Thyroid gland (tissue), 4 donors: ENCODE data around the gene TSFM. TPM values are rescaled to one million over a fixed set of nuclear protein-coding genes. Genes with fewer than 3 reads are reported as not detected.

Experiments used
- DNase-seq, 2 donors: peaks; one replicate each; pipeline ENCODE4 v3.0.0-alpha.2; 2019
- H3K27ac ChIP-seq, 3 donors: fragments of 200-600 bp; sonication (generic); 1 replicate in 2 of 3; 2 replicates in 1 of 3; pipeline ENCODE4 v1.5.1; 2016 to 2019; ENCODE audit warnings: mild to moderate bottlenecking in 1 of 3, moderate library complexity in 1 of 3
- H3K27me3 ChIP-seq: fragments of 200-600 bp; sonication (generic); one replicate; pipeline ENCODE4 v1.5.1; 2019
- H3K36me3 ChIP-seq, 2 donors: fragments of 200-600 bp; sonication (generic); one replicate each; pipeline ENCODE4 v1.5.1; 2016 to 2019
- H3K4me1 ChIP-seq, 2 donors: fragments of 200-600 bp; sonication (generic); one replicate each; pipeline ENCODE4 v1.5.1; 2017 to 2019
- H3K4me3 ChIP-seq, 3 donors: fragments of 200-600 bp; sonication (generic); replicated peaks in 1 of 3; 1 replicate in 2 of 3; 2 replicates in 1 of 3; pipeline ENCODE4 v1.5.1; 2016; ENCODE audit warnings: mild to moderate bottlenecking in 1 of 3
- H3K9me3 ChIP-seq: fragments of 200-600 bp; sonication (generic); one replicate; pipeline ENCODE4 v1.5.1; 2017
- CTCF ChIP-seq, 6 experiments: fragments of 200-600 bp in 3 of 6; fragments of 450-650 bp in 3 of 6; sonication (generic) in 3 of 6; IDR thresholded peaks; one replicate each; pipeline ENCODE4 v1.5.1; 2016 to 2019; ENCODE audit warnings: antibody characterized with exemption in 6 of 6, mild to moderate bottlenecking in 2 of 6, inconsistent platforms in 1 of 6, moderate library complexity in 1 of 6
- POLR2A ChIP-seq, 2 donors: fragments of 450-650 bp; IDR thresholded peaks; one replicate each; pipeline ENCODE4 v1.6.1; 2017; ENCODE audit warnings: antibody characterized with exemption in 2 of 2, mild to moderate bottlenecking in 2 of 2, moderate library complexity in 1 of 2
- WGBS, 2 donors: methylation state at CpG; one replicate each; pipeline ENCODE4 v1.1.5; 2017; 5-methylcytosine and 5-hydroxymethylcytosine counted together
- intact Hi-C: fragments of 100-400 bp; cut with DNase I; formaldehyde crosslinking; loops from one replicate; pipeline ENCODE4 v1.15.1; 2023
- total RNA-seq, 4 donors: library from RNA; depleted of rRNA; stranded (reverse); fragments of >200 nt; gene quantifications; one replicate each; pipeline ENCODE4 v1.2.3, GENCODE V29; 2016

Gene TSFM
- total RNA-seq, 4 donors from 2014 or later: 19.4 to 32.0 (median 25.5) TPM

GRCh38 chr12:57769594-57769993 lies 13.0 kb upstream of the TSFM start:
- Histone ChIP-seq H3K27me3 (no peaks in the 10 kb centered on the region), H3K36me3 (no peaks in the 10 kb centered on the region), H3K9me3 (no peaks in the 10 kb centered on the region), H3K4me1 (peaks cover 40 to 58% of the 10 kb centered on the region in 2 donors), H3K27ac (no peak overlapping the region), H3K4me3 (no peak overlapping the region)
- no peak for TF ChIP-seq POLR2A (IDR thresholded peaks at IDR 0.05)
- TF ChIP-seq CTCF (IDR thresholded peaks at IDR 0.05): no peak
- intact Hi-C loops: no loop called here
- no peak for DNase-seq
- 94% methylated on average over 11 of the region's 11 CpGs for WGBS, 2 donors

DNA sequence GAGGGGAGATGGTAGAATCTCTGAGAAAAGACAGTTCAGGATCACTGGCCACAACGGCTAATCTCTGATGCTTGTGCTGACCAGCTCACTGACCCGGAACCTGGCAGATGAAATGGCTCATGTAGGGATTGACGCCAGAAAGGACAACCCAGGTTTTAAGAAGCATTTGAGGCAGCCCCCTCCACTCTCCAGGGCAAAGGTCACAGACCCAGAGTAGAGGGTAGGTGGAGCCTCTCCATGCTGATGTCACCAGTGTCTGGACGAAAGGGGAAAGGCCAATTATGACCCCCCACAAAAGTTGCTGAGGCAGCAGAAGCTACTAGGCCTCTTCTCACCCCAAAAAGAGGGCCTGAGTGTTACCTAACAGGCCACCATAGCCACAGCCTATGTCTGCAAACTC lies 11.9 kb upstream of the TSFM start:
- H3K4me3 ChIP-seq: no peak overlapping the region
- intact Hi-C loops: no loop called here
- H3K9me3 ChIP-seq: no peaks in the 10 kb centered on the region
- no peak overlapping the region for H3K27ac ChIP-seq
- WGBS, 2 donors: 66 to 69% methylated on average over 4 of the region's 4 CpGs
- no peak for DNase-seq
- H3K27me3 ChIP-seq: no peaks in the 10 kb centered on the region
- no peaks in the 10 kb centered on the region for H3K36me3 ChIP-seq
- peaks cover 30 to 47% of the 10 kb centered on the region in 2 donors for H3K4me1 ChIP-seq
- TF ChIP-seq CTCF (IDR thresholded peaks at IDR 0.05) (no peak), POLR2A (IDR thresholded peaks at IDR 0.05) (no peak)

DNA sequence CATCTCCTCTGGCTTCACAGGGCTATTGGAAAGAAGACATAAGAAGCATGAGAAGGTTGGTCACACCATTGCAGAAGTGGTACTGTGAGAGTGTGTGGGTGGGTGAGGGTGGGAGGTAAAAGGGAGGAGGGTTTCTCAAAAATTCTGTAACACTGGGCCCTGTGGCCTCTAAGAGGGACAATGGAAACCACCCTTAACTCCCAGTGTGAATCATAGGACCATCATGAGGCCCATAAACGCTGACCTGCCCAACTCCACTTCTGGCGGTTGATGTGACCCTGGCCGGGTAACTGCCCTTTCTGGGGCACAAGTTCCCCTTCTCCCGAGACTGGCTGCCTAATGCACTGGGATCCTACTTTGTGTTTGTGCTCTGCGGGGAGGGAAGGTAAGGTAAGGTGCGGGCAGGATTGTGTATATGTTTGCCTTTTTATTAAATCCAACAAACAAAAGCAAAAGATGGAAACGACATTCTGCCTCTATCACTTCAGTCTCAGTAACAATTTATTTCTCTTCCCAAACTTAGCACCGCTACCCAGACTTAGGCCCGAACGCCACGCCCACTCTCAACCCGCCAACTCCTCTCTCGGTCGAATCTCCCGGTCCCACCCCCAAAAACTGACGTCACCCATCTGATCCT lies 11.2 kb upstream of the TSFM start:
- Histone ChIP-seq H3K27me3 (no peaks in the 10 kb centered on the region), H3K9me3 (no peaks in the 10 kb centered on the region), H3K4me3 (peak overlapping the region; percentile 29 to 52 (median 51)), H3K4me1 (peaks cover 24 to 42% of the 10 kb centered on the region in 2 donors), H3K27ac (peak overlapping the region; percentile 19 to 85 (median 82)), H3K36me3 (no peaks in the 10 kb centered on the region)
- intact Hi-C loops: no loop called here
- TF ChIP-seq CTCF (IDR thresholded peaks at IDR 0.05) (no peak), POLR2A (IDR thresholded peaks at IDR 0.05) (no peak)
- DNase-seq: peak; percentile 89 to 93
- WGBS, 2 donors: 3 to 7% methylated on average over 16 of the region's 16 CpGs

DNA sequence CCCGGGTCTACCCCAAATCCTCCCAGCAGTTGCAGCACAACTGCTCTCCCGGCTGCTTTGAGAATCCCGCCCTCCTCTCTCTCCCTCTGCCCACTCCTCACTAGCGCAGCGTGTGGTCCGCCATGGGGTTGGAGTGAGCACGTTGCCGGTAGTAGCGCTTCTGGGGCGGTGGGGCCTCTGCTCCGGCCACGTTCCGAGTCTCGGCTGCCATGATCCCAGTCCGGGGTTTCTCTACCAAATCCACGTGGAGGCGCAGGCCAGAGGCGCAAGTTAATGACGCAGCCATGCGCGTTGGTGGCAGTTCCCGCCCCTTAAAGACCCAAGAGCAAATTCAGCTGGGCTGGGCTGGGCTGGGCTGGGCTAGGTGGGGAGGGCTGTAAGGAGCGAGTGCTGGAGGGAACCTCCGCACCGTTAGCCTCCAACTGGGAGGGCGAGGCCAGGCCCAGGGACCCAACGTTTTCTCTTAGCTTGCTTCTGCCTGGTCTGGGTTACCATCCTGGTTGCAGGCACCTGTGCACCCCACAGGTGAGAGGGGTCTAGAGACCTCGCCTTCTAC lies 10.6 kb upstream of the TSFM start, which contains the start of gene METTL1:
Gene METTL1, minus strand, starts transcription at position 233 of the 556 bp plus-strand sequence. Its CDS starts 22 bp downstream, at position 211.
- peak within 1 kb of the TSS; percentile 82 to 95 (median 85) for H3K27ac ChIP-seq
- peak in 1 of 6 experiments; percentile 31 for TF ChIP-seq CTCF (IDR thresholded peaks at IDR 0.05)
- TF ChIP-seq POLR2A (IDR thresholded peaks at IDR 0.05): peak in 1 of 2 donors; percentile 55
- no peaks in the 10 kb centered on the region for H3K36me3 ChIP-seq
- peaks cover 18 to 37% of the 10 kb centered on the region in 2 donors for H3K4me1 ChIP-seq
- no peaks in the 10 kb centered on the region for H3K9me3 ChIP-seq
- no peaks in the 10 kb centered on the region for H3K27me3 ChIP-seq
- DNase-seq: peak; percentile 96
- H3K4me3 ChIP-seq: peak within 1 kb of the TSS; percentile 29 to 52 (median 51)
- intact Hi-C loops: no loop called here
- WGBS, 2 donors: 0 to 1% methylated on average over 23 to 25 of the region's 28 CpGs
